Subcutaneous adipose tissue (tissue), 4 donors: Measurements from ENCODE around the gene FHL2. TPM values are rescaled to one million over a fixed set of nuclear protein-coding genes. Genes with fewer than 3 reads are reported as not detected.

ENCODE experiments used
- CTCF ChIP-seq: fragments of 450-650 bp; IDR thresholded peaks from one replicate; pipeline ENCODE4 v1.5.1; 2016; ENCODE audit warnings: low read depth, mild to moderate bottlenecking, control low read depth, antibody characterized with exemption, moderate library complexity
- total RNA-seq, 4 donors: library from RNA; depleted of rRNA; stranded (reverse); fragments of >200 nt; gene quantifications; one replicate each; pipeline ENCODE4 v1.1.0, GENCODE V29; 2016

Gene FHL2
- total RNA-seq, 4 donors from 2014 or later, result 24.1 to 35.9 (median 30.2) TPM

- no peak for TF ChIP-seq CTCF
Observed at GRCh38 chr2:105313877-105314276, 85.0 kb downstream of the FHL2 start.

Other genes with a start within 250 kb of the FHL2 start
- gene GPR45, start 157.3 kb downstream of the FHL2 start, total RNA-seq, result not detected
- gene TGFBRAP1, start 69.3 kb downstream of the FHL2 start, total RNA-seq, result 10 to 100 TPM; 21.0 to 24.6 (median 22.2) TPM
- gene C2orf49, start 61.5 kb downstream of the FHL2 start, total RNA-seq, result 10 to 100 TPM; 13.4 to 30.5 (median 18.2) TPM